HG03565 (cell line): ENCODE data around the gene DENND5B.
"Not testable (repeated sequence)": the region's sequence is repeated elsewhere in the genome, so short reads cannot be mapped to it uniquely, and the experiment has no call there.

ENCODE experiments used
- ATAC-seq: cut with Tn5 transposase; IDR thresholded peaks from one replicate; pipeline ENCODE4 v1.9.1; 2021; ENCODE audit warnings: mild to moderate bottlenecking, moderate library complexity; ENCODE audit not compliant: unreplicated experiment

The DENND5B gene

DNA sequence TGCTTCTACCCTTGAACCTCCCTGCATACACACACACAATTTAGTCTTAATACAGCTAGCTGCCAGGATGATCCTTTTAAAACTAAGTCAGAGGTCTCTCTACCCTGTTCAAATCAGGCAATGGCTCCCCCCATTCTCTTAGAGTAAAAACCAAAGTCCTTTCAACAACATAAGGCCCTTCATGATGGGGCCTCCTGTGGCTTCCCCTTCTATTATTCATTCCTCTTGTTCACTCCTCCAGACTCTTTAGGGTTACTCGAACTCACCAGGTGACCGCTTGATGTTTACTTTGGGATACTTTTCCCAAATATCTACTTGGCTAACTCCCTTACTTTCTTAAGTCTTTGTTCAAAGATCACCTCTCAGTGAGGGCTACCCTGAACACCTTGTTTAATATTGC lies 30.4 kb downstream of the DENND5B start:
- ATAC-seq, result no peak

DNA sequence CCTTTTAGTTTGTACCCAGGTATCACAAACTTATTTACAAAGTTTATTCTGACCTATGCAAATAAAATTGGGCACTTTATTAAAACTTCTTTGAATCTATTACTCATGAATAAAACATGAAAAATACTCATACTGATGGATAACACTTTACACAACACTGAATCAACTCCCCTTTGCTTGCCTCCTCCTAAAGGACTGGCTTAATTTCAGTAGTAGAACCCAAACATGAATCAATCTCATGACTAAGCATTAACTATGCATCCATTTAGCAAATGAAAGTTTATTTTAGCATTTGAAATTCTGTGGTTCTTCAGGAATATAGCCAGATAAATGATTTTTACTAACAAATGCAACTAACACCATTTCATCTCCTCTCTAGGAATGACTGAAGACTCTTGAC lies 32.4 kb downstream of the DENND5B start:
- no peak for ATAC-seq

DNA sequence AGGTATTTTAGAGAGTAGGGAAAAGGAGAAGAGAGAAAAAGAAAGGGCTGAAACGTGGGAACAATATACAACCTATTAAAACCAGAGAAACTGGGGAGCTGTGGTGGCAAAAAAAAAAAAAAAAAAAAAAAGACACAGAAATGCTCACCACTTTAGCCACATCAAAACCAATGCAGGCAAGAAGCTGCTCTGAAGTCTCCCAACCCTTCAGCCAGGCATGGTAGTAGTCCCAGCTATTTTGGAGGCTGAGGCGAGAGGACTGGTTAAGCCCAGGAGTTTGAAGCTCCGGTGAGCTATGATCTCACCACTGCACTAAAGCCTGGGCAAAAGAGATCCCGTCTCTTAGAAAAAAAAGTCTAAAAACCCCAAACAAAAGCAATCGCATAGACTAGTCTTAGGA lies 33.2 kb downstream of the DENND5B start:
- ATAC-seq, result no peak

DNA sequence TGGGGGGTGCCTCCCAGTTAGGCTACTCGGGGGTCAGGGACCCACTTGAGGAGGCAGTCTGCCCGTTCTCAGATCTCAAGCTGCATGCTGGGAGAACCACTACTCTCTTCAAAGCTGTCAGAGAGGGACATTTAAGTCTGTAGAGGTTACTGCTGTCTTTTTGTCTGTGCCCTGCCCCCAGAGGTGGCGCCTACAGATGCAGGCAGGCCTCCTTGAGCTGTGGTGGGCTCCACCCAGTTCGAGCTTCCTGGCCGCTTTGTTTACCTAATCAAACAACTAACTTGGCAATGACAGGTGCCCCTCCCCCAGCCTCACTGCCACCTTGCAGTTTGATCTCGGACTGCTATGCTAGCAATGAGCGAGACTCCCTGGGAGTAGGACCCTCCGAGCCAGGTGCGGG lies 35.5 kb downstream of the DENND5B start:
- ATAC-seq, result not testable (repeated sequence)

DNA sequence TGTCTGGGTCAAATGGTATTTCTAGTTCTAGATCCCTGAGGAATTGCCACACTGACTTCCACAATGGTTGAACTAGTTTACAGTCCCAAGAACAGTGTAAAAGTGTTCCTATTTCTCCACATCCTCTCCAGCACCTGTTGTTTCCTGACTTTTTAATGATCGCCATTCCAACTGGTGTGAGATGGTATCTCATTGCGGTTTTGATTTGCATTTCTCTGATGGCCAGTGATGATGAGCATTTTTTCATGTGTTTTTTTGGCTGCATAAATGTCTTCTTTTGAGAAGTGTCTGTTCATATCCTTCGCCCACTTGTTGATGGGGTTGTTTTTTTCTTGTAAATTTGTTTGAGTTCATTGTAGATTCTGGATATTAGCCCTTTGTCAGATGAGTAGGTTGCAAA lies 40.3 kb downstream of the DENND5B start:
- ATAC-seq, result not testable (repeated sequence)

DNA sequence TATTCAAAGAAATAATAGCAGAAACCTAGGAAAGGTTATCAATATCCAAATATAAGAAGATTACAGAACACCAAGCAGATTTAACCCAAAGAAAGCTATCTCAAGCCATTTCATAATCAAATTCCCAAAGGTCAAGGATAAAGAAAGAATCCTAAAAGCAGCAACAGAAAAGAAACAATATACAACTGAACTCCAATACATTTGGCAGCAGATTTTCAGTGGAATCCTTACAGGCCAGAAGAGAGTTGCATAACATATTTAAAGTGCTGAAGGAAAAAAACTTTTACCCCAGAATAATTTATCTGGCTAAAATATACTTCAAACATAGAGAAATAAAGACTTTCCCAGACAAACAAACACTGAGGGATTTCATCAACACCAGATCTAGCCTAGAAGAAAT lies 54.3 kb downstream of the DENND5B start:
- no peak for ATAC-seq

DNA sequence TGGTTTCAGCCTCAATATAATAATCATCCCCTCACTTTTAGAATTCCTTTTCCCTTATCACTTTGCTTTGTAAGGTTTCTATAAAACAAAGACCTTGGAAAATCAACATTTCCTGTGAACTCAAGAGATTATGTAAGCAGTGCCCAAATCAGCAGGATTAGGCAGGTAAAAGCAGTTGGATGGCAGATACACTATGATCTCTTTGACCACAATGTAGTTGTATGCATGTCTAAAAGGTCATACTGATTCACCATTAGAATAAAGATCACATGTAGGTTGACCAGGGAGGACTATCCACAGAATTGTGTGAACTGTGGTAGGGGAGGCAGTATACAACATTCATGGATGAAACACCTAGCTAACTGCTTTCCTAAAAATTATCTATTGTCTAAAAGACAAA lies 57.5 kb downstream of the DENND5B start:
- ATAC-seq, result no peak

DNA sequence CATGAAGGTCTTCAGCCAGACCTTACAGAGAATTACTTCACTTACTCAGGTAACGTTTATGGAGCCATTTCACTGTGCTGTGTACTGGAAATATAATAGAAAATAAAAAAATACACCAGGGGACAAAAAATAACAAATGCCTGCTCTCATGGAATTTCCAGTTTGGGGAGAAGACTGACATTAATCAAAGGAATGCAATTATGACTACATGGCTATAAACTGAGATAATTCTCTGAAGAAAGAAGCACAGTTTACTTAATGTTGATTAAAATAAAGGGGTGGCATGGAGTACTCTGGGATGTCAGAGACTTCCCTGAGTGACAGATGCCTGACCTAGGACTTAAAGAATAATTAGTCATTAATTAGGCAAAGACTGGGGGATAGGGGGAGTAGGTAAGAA lies 59.0 kb downstream of the DENND5B start:
- no peak for ATAC-seq

DNA sequence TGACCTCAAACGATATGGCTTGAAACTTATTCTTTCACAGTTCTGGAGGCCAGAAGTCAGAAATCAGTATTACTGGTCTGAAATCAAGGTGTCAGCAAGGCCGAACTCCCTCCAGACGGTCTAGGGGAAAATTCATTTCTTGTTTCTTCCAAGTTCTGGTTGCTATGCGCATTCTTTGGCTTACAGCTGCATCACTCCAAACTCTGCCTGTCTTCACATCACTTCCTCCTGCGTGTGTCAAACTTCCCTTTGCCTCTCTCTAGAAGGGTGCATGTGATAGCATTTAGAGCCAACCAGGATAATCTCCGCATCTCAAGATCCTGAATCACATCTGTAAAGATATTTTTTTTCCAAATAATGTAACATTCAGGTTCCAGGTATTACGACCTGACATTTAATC lies 62.8 kb downstream of the DENND5B start:
- ATAC-seq, result no peak

DNA sequence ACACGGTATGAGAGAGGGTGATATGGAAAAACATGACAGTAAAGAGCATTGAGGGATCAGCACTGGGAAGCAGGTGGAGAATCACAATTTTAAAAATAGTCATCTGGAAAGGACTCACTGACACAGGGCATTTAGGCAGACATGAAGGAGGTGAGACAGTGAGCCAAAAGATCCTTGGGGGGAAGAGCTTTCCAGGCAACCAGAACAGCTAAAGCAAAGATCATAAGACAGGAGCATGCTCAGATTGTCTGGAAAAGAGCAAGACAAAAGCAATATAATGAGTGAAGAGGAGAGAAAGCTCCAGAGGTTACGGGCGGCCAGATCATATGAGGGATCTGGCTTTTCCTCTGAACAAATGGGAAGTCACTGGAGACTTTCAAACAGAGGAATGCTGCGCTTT lies 63.9 kb downstream of the DENND5B start:
- ATAC-seq, result no peak

DNA sequence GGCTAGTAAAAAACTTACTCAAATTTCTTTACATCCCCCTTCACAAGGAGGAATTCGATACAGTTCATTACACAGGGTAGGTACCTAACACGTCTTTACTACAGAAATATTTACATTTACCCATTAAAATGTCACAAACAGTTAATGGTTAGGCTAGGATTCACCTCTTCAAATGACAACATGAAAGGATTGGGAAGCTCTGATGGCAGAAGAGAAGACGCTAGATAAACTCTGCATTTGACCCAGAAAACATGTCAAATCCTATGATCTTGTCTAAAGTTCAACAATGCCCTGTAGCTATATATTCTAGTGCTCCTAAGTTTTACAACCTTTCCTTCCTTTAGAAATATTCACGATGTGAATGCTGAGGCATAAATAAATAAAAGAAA lies 64.8 kb downstream of the DENND5B start:
- no peak for ATAC-seq

DNA sequence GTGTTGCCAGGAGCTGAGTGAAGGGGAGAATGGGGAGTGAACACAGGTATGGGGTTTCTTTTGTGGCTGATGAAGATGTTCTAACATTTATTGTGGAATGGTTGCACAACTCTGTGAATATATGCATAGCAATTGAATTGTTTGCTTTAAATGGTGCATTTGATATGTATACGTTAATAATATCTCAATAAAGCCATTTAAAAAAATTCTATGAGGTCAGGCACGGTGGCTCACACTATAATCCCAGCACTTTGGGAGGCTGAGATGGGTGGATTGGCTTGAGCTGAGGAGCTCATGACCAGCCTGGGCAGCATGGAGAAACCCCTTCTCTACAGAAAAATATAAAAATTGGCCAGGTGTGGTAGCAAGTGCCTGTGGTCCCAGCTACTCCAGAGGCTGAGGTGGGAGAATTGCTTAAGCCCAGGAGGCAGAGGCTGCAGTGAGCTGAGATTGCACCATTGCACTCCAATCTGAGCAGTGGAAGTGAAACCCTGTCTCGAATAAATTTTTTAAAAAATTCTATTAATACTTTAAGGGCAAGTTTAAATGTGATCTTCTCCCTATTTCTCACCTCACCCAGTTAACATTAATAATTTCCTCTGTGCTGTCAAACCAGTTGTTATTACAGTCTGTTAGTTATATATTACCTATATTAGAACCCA lies 65.3 kb downstream of the DENND5B start:
- ATAC-seq, result no peak

DNA sequence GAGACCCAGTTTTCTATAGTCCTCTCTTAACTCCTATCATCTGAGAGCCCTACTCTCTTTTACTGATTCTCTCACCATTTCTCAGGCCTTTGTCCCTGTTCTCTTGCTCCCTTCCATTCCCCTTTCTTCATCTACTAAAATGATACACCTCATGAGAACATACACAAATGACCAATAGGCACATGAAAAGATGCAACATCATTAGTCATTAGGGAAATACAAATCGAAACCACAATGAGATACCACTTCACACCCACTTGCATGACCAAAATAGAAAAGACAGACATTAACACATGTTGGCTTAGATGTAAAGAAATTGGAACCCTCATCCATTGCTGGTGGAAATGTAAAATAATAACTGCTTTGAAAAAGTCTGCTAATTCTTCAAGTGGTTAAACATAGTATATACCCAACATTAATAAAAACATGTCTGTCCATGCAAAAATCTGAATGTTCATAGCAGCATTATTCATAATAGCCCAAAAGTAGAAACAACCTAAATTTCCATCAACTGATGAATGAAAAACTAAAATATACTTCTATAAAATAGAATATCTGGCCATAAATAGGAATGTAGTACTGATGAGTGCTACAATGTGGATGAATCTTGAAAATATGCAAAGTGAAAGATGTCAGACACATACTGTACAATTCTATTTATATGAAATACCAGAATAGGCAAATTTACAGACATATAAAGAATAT lies 66.0 kb downstream of the DENND5B start:
- ATAC-seq, result peak; percentile 94

DNA sequence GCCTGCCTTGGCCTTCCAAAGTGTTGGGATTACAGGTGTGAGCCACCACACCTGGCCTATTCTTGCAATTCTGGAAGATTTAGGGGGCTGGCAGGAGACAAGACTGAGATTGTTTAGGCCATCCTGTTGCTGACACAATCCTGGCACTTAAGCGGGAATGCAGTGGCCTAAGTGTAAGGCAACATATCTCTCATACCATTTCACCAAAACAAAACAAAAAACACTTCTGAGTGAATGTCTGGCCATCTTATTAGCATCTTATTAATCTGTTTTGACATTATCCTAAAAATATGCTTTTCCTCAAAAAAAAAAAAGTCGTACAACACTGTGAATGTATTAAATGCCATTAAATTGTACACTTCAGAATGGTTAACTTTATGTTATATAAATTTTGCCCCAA lies 67.6 kb downstream of the DENND5B start:
- ATAC-seq, result no peak

DNA sequence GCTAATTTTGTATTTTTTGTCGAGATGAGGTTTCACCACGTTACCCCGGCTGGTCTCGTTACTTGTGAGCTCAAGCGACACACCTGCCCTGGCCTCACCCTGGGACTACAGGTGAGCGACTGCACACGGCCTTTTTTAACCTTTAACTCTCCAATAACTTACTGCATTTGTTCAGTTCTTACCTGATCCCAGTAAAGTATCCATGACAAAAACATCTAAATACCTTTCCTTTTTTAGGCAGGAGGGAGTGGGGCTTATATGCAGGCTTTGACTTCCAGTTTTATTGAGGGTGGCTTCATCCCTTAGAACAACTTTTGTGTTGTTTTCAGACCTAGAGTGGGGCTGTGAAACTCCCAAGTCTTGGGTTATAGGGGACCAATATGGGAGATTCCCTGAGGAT lies 68.3 kb downstream of the DENND5B start:
- ATAC-seq, result no peak

DNA sequence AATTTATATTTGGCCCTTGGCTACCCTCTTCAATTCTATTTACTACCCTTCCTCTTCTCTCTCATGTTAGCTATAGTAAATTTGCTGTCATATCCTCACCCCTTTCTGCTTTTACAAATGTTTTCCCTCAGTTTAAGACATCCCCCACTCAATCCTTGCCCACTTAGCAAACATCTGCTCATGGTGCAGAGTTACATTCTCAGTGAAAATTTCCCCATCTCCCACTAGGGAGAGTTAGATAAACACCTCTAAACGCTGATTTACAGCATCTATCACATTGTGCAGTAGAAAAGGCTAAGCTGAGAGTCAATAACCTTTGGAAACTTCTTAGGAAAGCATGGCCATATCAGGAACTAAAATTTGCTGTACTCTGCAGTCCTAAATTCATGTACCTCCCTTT lies 69.0 kb downstream of the DENND5B start:
- ATAC-seq, result no peak

DNA sequence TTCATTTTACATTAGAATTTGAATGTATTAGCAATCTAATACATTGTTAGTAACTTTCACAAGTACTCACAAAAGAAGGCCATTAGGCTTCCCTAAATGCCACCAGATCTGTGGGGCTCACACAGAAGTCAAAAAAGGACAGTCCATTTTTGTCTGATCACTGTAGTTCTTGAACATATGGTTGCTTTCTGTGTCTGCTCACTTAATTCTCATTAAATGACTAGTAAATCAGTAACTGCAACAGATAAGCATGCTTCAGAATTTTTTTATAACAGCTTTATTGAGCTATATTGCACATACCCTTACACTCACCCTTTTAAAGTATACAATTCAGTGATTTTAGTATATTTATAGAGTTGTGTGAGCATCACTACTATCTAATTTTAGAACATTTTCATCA lies 71.4 kb downstream of the DENND5B start:
- no peak for ATAC-seq

DNA sequence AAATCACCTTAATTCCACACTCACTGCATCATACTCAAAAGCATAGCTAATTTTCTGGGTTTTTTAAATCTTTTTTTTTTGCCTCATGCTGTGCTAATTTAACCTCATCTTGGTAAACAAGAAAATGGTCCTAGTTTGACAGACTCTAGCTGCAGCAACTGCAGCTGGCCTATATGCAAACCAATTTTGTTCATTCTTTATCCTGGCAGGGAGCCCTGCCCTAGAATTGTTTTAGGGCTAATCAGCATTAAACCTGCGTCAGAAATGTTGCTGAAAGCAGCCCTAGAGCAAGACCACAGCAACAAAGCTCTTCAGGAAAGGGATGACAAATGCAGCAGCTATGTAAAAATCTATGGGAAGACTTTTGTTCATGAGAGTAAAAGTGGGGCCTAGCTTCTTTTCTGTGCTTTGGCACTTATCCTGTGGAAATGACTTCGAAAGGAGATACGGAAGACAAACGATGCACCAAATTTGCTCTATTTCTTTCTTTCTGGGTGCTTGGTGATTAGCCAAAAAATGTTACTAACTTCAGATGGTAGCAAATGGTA lies 72.2 kb downstream of the DENND5B start:
- ATAC-seq, result no peak

DNA sequence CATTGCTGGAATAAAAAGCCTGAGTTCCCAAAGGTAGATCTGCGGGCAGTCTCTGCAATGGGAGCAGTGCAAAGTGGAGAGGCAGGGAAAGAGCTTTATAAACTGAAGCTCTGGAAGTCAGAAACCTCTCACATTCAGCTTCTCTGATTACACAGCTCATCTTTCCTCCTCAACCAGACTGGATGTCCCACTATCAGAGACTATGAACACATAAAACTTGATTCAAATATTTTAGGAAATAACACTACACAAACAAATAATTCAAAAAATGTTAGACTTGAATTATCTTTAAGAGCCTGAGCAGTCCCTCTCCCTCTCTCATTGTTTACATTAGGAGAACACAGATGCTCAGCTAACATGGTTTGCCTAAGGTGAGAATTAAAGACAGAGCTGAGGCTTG lies 72.9 kb downstream of the DENND5B start:
- ATAC-seq, result no peak

DNA sequence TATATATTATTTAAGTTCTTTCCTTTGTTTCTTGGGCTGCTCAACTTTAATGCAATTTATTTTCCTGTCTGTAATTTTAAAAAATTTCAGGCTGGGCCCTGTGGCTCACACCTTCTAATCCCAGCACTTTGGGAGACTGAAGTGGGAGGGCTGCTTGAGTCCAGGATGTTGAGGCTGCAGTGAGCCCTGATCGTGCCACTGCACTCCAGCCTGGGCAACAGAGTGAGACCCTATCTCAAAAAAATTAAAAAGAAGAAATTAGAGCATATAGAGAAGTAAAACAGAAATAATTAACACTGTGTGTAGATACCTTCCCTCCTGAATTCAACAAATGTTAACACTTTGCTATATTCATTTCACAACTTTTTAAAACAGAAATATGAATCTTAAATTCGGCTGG lies 74.2 kb downstream of the DENND5B start:
- no peak for ATAC-seq

DNA sequence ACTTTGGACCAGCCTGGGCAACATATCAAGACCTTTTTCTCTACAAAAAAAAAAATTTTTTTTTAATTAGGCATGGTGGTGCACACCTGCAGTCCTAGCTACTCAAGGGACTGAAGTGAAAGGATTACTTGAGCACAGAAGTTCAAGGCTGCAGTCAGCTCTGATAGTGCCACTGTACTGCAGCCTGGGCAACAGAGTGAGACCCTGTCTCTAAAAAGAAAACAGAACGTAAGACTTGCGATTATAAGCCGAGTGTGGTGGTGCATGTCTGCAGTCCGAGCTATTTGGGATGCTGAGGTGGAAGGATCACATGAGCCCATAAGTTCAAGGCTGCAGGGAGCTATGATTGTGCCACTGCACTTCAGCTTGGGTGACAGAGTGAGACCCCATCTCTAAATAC lies 76.0 kb downstream of the DENND5B start:
- ATAC-seq, result no peak

DNA sequence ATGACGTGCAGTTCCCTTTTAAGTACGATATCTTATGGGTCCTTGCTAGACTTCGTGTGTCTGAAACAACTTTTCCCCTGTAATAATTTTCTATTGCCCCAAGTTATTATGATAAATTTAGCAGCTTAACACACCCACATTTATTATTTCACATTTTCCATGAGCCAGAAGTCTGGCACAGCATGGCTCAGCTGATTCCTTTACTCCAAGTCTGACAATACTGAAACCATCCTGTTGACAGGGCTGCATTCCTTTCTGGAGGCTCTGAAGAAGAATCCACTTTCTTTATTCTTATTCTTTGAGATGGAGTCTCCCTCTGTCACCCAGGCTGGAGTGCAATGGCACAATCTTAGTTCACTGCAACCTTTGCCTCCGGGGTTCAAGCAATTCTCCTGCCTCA lies 80.9 kb downstream of the DENND5B start:
- no peak for ATAC-seq
